ENCODE results near the gene AFF3.

AFF3 gene

DNA sequence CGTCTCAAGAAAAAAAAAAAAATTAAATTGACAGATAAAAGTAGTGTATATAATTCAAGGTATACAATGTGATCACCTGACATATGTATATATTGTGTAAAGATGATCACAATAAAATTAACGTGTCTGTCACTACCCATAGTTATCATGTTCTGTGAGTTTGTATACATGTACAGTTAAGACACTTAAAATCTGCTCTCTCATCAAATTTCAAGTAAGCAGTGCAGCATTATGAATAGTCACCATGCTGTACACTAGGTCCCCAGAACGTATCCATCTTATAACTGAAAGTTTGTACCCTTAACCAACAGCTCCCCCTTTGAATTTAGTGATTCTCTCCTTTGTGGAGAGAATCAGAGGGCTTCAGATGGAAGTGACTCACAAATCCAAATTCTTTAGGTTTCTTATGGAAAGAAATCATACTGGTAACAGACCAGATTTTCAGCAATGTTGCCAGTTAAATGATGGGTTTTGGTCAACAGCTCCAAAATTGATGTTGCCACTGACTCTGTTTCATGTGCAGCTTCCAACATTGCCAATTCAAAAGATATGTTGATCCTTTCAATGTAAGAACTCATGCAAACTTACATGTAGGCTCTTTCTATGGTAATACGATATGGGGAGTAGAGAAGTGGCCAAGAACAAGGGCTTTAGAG is 281.5 kb downstream of the AFF3 start:
- TF ChIP-seq, protein P1, sequence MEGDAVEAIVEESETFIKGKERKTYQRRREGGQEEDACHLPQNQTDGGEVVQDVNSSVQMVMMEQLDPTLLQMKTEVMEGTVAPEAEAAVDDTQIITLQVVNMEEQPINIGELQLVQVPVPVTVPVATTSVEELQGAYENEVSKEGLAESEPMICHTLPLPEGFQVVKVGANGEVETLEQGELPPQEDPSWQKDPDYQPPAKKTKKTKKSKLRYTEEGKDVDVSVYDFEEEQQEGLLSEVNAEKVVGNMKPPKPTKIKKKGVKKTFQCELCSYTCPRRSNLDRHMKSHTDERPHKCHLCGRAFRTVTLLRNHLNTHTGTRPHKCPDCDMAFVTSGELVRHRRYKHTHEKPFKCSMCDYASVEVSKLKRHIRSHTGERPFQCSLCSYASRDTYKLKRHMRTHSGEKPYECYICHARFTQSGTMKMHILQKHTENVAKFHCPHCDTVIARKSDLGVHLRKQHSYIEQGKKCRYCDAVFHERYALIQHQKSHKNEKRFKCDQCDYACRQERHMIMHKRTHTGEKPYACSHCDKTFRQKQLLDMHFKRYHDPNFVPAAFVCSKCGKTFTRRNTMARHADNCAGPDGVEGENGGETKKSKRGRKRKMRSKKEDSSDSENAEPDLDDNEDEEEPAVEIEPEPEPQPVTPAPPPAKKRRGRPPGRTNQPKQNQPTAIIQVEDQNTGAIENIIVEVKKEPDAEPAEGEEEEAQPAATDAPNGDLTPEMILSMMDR (IDR thresholded peaks at IDR 0.05) = no peak
- no peak overlapping the region for H3K4me3 Mint-ChIP-seq
- peaks cover 4% of the 10 kb centered on the region for H3K9me3 Mint-ChIP-seq
- no peak overlapping the region for H3K27ac Mint-ChIP-seq
- H3K27me3 Mint-ChIP-seq (ENCODE audit: low read depth, poor library complexity) = no peaks in the 10 kb centered on the region
- peaks cover 29% of the 10 kb centered on the region for H3K4me1 Mint-ChIP-seq
- DNase-seq = no peak
- peaks cover 42% of the 10 kb centered on the region for H3K36me3 Mint-ChIP-seq (ENCODE audit: low read depth)

DNA sequence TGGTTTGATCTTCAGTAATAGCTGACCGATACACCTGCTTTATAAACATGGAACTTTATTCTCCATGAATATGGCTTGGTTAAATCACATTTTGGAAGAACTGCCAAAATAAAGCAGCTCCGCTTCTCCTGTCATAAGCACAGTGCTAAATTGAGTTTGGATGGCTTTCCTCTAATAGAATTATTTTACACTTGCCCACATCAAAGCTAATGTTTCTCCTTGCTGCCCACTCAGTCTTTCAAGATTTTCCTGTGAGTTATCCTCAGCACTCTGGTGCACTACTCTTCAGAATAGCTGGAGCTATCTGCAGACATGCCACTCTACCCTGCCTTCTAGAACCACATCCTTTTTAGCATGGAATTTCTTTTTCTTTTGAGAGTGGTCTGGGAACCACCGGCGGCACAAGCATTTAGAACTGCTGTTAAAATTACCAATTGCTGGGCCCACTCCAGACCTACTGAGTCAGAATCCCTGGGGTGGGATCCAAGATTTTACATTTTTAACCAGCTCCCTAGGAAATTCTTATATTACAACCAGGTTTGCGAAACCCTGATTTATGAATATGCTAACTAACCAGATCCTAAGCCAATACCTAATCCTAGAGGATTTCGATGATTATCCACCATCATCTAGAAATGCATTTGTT is 283.3 kb downstream of the AFF3 start:
- DNase-seq = no peak
- Mint-ChIP-seq H3K27ac (no peak overlapping the region), H3K27me3 (ENCODE audit: low read depth, poor library complexity) (no peaks in the 10 kb centered on the region), H3K4me3 (no peak overlapping the region), H3K9me3 (peaks cover 4% of the 10 kb centered on the region), H3K4me1 (peaks cover 29% of the 10 kb centered on the region), H3K36me3 (ENCODE audit: low read depth) (peaks cover 44% of the 10 kb centered on the region)
- TF ChIP-seq, protein P1 (IDR thresholded peaks at IDR 0.05) = no peak

DNA sequence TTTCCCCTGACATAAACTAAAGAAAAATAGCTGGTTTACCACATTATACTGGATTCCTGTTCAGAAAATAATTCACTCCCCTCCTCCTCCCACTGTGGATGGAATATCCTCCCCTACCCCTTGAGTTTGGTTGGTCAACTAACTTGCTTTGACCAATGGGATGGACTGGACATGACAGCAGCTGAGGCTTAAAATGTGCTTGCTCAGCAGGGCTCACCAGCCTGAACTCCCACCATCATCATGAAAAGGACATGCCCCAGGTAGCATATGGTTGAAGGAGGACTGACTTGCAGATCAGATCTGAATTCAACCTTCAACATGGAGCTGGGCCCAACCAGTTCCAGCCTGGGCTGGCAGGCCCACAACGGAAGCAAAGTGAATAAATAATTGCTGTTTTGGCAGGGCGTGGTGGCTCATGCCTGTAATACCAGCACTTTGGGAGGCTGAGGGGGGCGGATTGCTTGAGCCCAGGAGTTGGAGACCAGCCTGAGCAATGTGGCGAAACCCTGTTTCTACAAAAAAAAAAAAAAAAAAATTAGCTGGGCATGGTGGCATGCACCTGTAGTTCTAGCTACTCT is 284.4 kb downstream of the AFF3 start:
- TF ChIP-seq, protein P1 (IDR thresholded peaks at IDR 0.05) = no peak
- H3K4me1 Mint-ChIP-seq = peaks cover 29% of the 10 kb centered on the region
- no peaks in the 10 kb centered on the region for H3K27me3 Mint-ChIP-seq (ENCODE audit: low read depth, poor library complexity)
- H3K36me3 Mint-ChIP-seq (ENCODE audit: low read depth) = peaks cover 45% of the 10 kb centered on the region
- DNase-seq = no peak
- no peak overlapping the region for H3K4me3 Mint-ChIP-seq
- H3K9me3 Mint-ChIP-seq = peaks cover 4% of the 10 kb centered on the region
- peak overlapping the region; percentile 93 for H3K27ac Mint-ChIP-seq

DNA sequence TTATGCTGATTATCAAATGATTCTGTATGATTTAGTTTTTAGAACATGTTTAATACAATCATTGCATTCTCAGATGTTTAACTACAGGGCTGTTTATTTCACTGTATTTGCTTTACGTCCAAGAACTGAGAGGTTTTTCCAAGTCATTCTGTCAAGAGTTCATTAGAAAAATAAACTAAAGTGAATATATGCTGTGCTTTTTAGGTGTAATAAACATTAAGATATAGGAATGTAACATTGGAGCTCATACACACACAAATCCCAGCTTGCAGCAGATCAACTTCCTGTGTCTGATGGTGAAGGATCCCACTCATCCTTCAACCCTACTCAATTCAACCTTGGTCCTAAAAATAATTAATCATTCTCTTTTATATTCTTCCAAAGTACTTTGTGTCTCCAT is 285.0 kb downstream of the AFF3 start:
- TF ChIP-seq, protein P1 (IDR thresholded peaks at IDR 0.05) = no peak
- H3K9me3 Mint-ChIP-seq = peaks cover 4% of the 10 kb centered on the region
- H3K4me3 Mint-ChIP-seq = no peak overlapping the region
- no peak for DNase-seq
- H3K27me3 Mint-ChIP-seq (ENCODE audit: low read depth, poor library complexity) = no peaks in the 10 kb centered on the region
- H3K27ac Mint-ChIP-seq = peak overlapping the region; percentile 93
- H3K36me3 Mint-ChIP-seq (ENCODE audit: low read depth) = peaks cover 45% of the 10 kb centered on the region
- peaks cover 26% of the 10 kb centered on the region for H3K4me1 Mint-ChIP-seq

DNA sequence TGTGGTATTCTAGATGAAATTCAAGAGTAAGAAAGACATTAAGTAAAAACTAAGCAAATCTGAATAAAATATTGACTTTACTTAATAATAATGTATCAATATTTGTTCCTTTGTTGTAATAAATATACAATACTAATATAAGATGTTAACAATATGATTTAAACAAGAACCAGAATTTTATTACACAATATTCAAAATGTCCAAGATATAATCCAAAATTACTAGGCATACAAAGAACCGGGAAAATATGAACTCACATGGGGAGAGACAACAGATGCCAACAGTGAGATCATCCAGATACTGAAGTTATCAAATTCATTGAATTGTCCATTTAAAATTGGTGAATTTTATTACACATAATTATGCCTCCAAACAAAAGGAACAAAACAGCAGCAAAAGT is 286.3 kb downstream of the AFF3 start:
- TF ChIP-seq, protein P1 (IDR thresholded peaks at IDR 0.05) = no peak
- no peaks in the 10 kb centered on the region for H3K27me3 Mint-ChIP-seq (ENCODE audit: low read depth, poor library complexity)
- peaks cover 29% of the 10 kb centered on the region for H3K4me1 Mint-ChIP-seq
- no peak overlapping the region for H3K27ac Mint-ChIP-seq
- peaks cover 38% of the 10 kb centered on the region for H3K36me3 Mint-ChIP-seq (ENCODE audit: low read depth)
- peaks cover 4% of the 10 kb centered on the region for H3K9me3 Mint-ChIP-seq
- H3K4me3 Mint-ChIP-seq = no peak overlapping the region
- no peak for DNase-seq
